ENCODE results near the gene TSHZ1. TPM values are rescaled to one million over a fixed set of nuclear protein-coding genes. Genes with fewer than 3 reads are reported as not detected.

Gene TSHZ1
- total RNA-seq, 1 donor from 2014 or later, result 4.8 TPM

GRCh38 chr18:75249672-75250470, 39.3 kb downstream of the TSHZ1 start:
- no peaks in the 10 kb centered on the region for H3K36me3 ChIP-seq (ENCODE audit: control insufficient read depth, insufficient read depth, low read length)
- H3K27me3 ChIP-seq (ENCODE audit: control insufficient read depth, insufficient read depth, low read length), result no peaks in the 10 kb centered on the region
- no peak for TF ChIP-seq CTCF (IDR thresholded peaks at IDR 0.05; ENCODE audit: insufficient read depth, low read length, poor library complexity, severe bottlenecking)
- H3K4me3 ChIP-seq (ENCODE audit: low read depth, low read length), result no peak overlapping the region
- no peak for DNase-seq (ENCODE audit: low read depth)

GRCh38 chr18:75250471-75250821, 39.8 kb downstream of the TSHZ1 start:
- no peak for DNase-seq (ENCODE audit: low read depth)
- H3K27me3 ChIP-seq (ENCODE audit: control insufficient read depth, insufficient read depth, low read length), result no peaks in the 10 kb centered on the region
- H3K4me3 ChIP-seq (ENCODE audit: low read depth, low read length), result no peak overlapping the region
- TF ChIP-seq CTCF (IDR thresholded peaks at IDR 0.05; ENCODE audit: insufficient read depth, low read length, poor library complexity, severe bottlenecking), result no peak
- H3K36me3 ChIP-seq (ENCODE audit: control insufficient read depth, insufficient read depth, low read length), result no peaks in the 10 kb centered on the region

GRCh38 chr18:75251466-75251865, 40.9 kb downstream of the TSHZ1 start:
- Histone ChIP-seq H3K4me3 (ENCODE audit: low read depth, low read length) (no peak overlapping the region), H3K36me3 (ENCODE audit: control insufficient read depth, insufficient read depth, low read length) (no peaks in the 10 kb centered on the region), H3K27me3 (ENCODE audit: control insufficient read depth, insufficient read depth, low read length) (no peaks in the 10 kb centered on the region)
- no peak for DNase-seq (ENCODE audit: low read depth)
- no peak for TF ChIP-seq CTCF (IDR thresholded peaks at IDR 0.05; ENCODE audit: insufficient read depth, low read length, poor library complexity, severe bottlenecking)

GRCh38 chr18:75252136-75252535, 41.5 kb downstream of the TSHZ1 start:
- no peak for TF ChIP-seq CTCF (IDR thresholded peaks at IDR 0.05; ENCODE audit: insufficient read depth, low read length, poor library complexity, severe bottlenecking)
- no peak for DNase-seq (ENCODE audit: low read depth)
- H3K27me3 ChIP-seq (ENCODE audit: control insufficient read depth, insufficient read depth, low read length), result no peaks in the 10 kb centered on the region
- no peak overlapping the region for H3K4me3 ChIP-seq (ENCODE audit: low read depth, low read length)
- no peaks in the 10 kb centered on the region for H3K36me3 ChIP-seq (ENCODE audit: control insufficient read depth, insufficient read depth, low read length)

- H3K36me3 ChIP-seq (ENCODE audit: control insufficient read depth, insufficient read depth, low read length), result no peaks in the 10 kb centered on the region
- no peak for TF ChIP-seq CTCF (IDR thresholded peaks at IDR 0.05; ENCODE audit: insufficient read depth, low read length, poor library complexity, severe bottlenecking)
- no peaks in the 10 kb centered on the region for H3K27me3 ChIP-seq (ENCODE audit: control insufficient read depth, insufficient read depth, low read length)
- H3K4me3 ChIP-seq (ENCODE audit: low read depth, low read length), result no peak overlapping the region
- no peak for DNase-seq (ENCODE audit: low read depth)
Measured at GRCh38 chr18:75253043-75253442, 42.4 kb downstream of the TSHZ1 start.

- H3K36me3 ChIP-seq (ENCODE audit: control insufficient read depth, insufficient read depth, low read length), result no peaks in the 10 kb centered on the region
- DNase-seq (ENCODE audit: low read depth), result no peak
- TF ChIP-seq CTCF (IDR thresholded peaks at IDR 0.05; ENCODE audit: insufficient read depth, low read length, poor library complexity, severe bottlenecking), result no peak
- H3K4me3 ChIP-seq (ENCODE audit: low read depth, low read length), result no peak overlapping the region
- no peaks in the 10 kb centered on the region for H3K27me3 ChIP-seq (ENCODE audit: control insufficient read depth, insufficient read depth, low read length)
Measured at GRCh38 chr18:75253784-75254183, 43.2 kb downstream of the TSHZ1 start.

Measured in kidney epithelial cell (primary cell).